ENCODE data around the gene KCND3. TPM values are rescaled to one million over a fixed set of nuclear protein-coding genes. Genes with fewer than 3 reads are reported as not detected.

KCND3 gene
- total RNA-seq, 1 experiment from 2014 or later = 0.15 TPM

GRCh38 chr1:111846842-111847241 is 142.6 kb downstream of the KCND3 start:
- Histone ChIP-seq H2AK5ac (ENCODE audit: insufficient read length, low read length) (no peak overlapping the region), H3K4me2 (ENCODE audit: insufficient read depth, insufficient read length, low read length) (no peak overlapping the region), H3K18ac (ENCODE audit: insufficient read length, low read depth, low read length) (no peak overlapping the region), H3K4me1 (ENCODE audit: insufficient read depth, low read length) (peaks cover 3% of the 10 kb centered on the region; the same call in 1 of the 2 replicates), H3K9me3 (ENCODE audit: control insufficient read depth, low read depth, low read length) (no peaks in the 10 kb centered on the region), H2BK20ac (ENCODE audit: low read depth, low read length, poor library complexity, severe bottlenecking) (no peak overlapping the region), H2BK5ac (ENCODE audit: insufficient read length, low read length) (no peak overlapping the region), H3K14ac (ENCODE audit: insufficient read depth, low read length) (no peak overlapping the region), H4K20me1 (ENCODE audit: control insufficient read depth, insufficient read depth, insufficient read length) (no peaks in the 10 kb centered on the region), H2AFZ (ENCODE audit: low read length) (no peak overlapping the region), H3T11ph (ENCODE audit: low read length) (no peak overlapping the region), H4K8ac (replicated peaks; ENCODE audit: insufficient read length, low read depth, low read length) (no peak overlapping the region), H2BK15ac (ENCODE audit: low read depth, low read length) (no peak overlapping the region), H4K5ac (ENCODE audit: insufficient read length, low read depth, low read length) (no peak overlapping the region), H4K91ac (ENCODE audit: insufficient read length, low read depth, low read length) (no peak overlapping the region), H3K79me2 (ENCODE audit: insufficient read depth, low read length) (no peaks in the 10 kb centered on the region), H2BK12ac (ENCODE audit: insufficient read length, low read depth, low read length) (no peak overlapping the region), H3K23me2 (ENCODE audit: insufficient read length, low read depth, low read length, poor library complexity, severe bottlenecking) (no peaks in the 10 kb centered on the region), H3K27me3 (ENCODE audit: insufficient read depth, low read length) (no peaks in the 10 kb centered on the region), H3K23ac (ENCODE audit: insufficient read length, low read depth, low read length) (no peak overlapping the region), H3K27ac (ENCODE audit: insufficient read length, low read depth, low read length) (no peak overlapping the region), H2BK120ac (ENCODE audit: low read depth, low read length, poor library complexity, severe bottlenecking) (no peak overlapping the region), H3K4ac (ENCODE audit: low read depth, low read length) (no peak overlapping the region), H3K9ac (ENCODE audit: extremely low read depth, insufficient read length, low read length) (no peak overlapping the region), H3K79me1 (ENCODE audit: insufficient read depth, low read depth, low read length, poor library complexity, severe bottlenecking) (no peaks in the 10 kb centered on the region), H3K56ac (ENCODE audit: insufficient read length, low read depth, low read length) (no peak overlapping the region)
- Mint-ChIP-seq H3K27ac (no peak overlapping the region), H3K36me3 (ENCODE audit: insufficient read depth in 1 of 3, low read depth in 3 of 3) (no peaks in the 10 kb centered on the region), H3K9me3 (no peaks in the 10 kb centered on the region), H3K4me1 (peaks cover 15 to 18% of the 10 kb centered on the region in 2 experiments), H3K27me3 (ENCODE audit: low read depth) (peaks cover 5% of the 10 kb centered on the region), H3K4me3 (no peak overlapping the region)
- TF ChIP-seq CTCF (conservative IDR thresholded peaks at IDR 0.05) = no peak
- no CpG with 5 or more reads among the region's 8 CpGs for whole genome bisulfite sequencing (ENCODE audit: extremely low coverage, insufficient read length, low lambda C conversion rate)
- no peak for DNase-seq

Measured in H9 (cell line).